Suppressor macrophage (primary cell): ENCODE results near the gene GPR39.

Source experiments
- DNase-seq, 4 experiments: peaks; one replicate each; pipeline ENCODE4 v3.0.0-alpha.2; 2020 to 2022

Gene GPR39

DNA sequence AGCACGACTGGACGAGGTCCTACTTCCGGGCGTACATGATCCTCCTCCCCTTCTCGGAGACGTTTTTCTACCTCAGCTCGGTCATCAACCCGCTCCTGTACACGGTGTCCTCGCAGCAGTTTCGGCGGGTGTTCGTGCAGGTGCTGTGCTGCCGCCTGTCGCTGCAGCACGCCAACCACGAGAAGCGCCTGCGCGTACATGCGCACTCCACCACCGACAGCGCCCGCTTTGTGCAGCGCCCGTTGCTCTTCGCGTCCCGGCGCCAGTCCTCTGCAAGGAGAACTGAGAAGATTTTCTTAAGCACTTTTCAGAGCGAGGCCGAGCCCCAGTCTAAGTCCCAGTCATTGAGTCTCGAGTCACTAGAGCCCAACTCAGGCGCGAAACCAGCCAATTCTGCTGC, 228.6 kb downstream of the GPR39 start:
- DNase-seq, result no peak

DNA sequence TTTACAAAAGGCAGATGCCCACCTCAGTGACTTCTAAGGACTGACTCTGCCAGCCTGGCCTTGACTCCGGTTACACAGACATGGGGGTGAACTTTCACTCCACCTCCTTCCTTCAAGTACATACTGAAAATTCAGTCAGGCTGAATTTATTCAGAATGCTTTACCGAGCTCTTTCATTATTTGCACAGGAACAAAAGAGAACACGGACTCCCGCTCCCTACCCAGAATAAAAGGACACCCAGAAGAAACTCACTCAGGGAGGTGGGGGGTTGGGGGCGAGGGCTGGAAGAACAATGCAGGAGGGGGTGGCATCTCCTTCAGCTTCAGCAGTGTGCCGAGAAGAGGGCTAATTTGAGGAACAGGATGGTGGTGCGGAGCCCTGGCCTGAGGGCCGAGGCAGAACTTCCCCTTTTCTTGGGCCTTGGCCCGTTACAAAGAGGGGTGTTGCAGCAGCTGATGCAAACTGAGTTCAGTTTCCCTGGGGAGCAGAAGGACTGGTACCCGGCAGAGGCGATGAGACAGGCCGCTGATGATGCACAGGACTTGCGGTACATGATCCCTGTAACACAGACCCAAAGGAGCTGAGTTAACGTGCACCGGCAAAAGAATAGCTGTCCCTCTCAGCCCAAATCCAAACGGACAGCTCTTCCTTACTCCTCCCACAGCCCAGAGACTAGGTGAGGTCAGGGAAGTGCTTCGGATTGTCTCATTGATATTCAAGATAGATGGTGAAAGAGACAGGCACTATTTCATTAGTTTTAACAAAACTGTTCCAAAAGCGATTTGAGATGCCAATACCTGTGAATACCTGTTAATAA, 229.3 kb downstream of the GPR39 start:
- DNase-seq, result peak; percentile 57 to 77 (median 76)

DNA sequence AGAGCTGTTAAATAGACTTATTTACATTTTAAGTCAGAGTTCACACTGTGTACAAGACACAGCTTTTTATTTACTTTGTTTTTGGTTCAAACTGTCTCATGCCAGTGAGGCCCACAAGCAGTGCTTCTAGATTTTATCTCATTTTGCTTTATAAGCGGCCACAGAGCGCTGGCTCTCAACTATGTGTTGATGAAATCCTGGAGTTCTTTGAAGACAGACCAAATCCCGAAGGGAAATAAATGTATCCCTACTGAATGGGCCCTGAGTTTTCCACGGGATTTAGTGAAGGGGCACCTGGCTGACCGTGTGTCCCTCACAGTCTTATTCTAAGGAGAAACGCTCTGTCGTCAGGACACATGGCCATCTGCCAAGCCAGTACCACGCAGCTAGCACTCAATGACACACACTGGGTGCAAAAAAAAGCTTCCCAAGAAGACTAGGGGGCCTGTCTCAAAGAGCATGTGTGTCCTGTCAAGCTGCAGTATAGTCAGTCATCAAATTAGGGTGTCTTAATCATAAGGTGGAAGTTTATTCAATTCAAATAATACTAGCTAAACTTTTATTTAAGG, 230.0 kb downstream of the GPR39 start:
- no peak for DNase-seq

GRCh38 chr2:132651115-132652045, 234.8 kb downstream of the GPR39 start:
- peak in 3 of 4 experiments; percentile 11 to 33 (median 23) for DNase-seq

- no peak for DNase-seq
These were observed 235.9 kb downstream of the GPR39 start for GRCh38 chr2:132652474-132652873.

GRCh38 chr2:132654335-132654734, 237.7 kb downstream of the GPR39 start:
- DNase-seq, result no peak

- DNase-seq, result no peak
These were observed 238.4 kb downstream of the GPR39 start for GRCh38 chr2:132654968-132655367.

DNA sequence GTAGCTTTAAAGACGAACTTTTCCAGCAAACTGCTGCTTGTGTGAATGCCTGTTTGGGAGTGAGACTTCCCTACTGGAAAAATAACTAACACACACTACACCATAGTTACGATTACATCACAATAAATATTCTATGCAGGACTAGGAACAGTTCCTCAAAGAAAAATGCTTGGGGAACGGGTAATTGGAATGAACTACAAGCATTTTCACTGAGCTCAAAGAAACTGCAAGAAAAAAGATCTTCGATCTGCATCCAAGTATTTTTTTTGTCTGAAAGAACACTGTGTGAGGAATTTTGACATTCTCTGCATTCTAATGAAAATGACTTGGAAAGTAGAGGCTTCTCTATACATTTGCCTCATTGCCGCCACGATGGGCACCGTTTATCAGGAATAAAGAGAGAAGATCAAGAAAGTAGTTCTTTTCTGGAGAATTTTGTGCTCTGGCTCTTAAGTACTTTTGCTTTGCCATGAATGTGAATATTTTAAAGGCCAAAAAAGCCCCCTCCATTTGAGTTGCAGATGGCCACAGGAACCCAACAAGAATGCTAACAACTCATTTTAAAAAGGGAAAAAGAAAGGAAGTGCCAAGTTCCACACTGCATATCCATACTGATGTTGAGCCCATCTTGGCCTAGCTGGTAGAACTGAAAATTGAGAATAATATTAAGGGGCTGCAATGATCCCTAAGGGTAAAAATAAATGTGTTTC, 239.8 kb downstream of the GPR39 start:
- no peak for DNase-seq

DNA sequence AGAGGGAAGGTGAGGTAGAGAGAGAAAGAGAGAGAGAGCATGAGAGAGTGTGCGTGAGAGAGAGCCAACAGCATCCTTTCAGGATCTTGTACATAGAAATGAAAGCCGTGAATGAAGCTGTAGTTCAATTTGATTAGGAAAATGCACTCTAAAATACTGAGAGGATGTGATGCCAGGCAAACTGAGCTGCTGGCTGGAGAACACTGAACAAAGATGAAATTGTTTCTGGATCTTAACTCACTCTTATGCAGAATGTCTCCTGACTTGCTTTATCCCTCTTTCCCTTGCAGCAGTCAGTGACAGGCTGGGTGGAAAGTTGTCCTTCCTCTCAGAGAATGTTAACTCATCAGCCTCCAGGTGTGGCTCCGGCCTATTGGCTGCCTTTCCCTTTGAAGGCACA, 242.7 kb downstream of the GPR39 start:
- no peak for DNase-seq

DNA sequence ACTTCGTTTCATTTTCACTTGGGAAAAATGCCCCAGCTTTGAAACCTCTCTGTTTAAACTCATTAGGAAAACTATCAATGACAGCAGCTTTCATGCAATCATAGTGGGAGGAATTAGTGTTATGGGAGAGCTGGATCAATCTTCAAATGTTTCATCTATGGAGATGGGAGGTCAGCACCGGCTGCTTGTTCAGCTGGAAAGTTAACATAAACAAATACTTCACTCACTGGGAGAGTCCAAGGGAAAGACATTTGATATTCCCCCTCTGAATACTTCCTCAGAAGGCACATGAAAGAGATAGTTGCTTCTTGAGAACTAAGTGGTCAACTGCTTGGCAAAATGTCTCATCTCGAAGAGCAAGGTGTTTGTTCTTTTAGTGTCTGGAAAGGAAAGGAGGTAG, 246.1 kb downstream of the GPR39 start:
- DNase-seq, result no peak

DNA sequence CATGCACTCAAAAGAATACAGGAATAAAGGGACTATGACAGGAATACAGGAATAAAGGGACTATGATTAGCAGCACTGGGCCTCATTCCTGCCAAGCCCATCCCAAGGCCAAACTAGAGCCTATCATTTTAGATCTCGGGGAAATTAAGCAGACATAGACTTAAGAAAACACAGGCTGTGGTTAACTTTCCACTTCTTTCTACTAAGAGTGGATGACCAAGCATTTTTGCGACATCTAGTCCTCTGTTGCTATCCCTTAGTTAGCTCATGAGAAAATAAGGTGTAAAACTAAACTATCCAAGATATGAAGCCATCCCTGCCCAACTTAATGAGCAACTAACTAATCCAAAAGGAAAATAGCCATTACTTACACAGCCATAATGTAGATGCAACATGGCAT, 247.5 kb downstream of the GPR39 start:
- no peak for DNase-seq

- no peak for DNase-seq
These were observed 249.0 kb downstream of the GPR39 start for GRCh38 chr2:132665401-132666140.

- DNase-seq, result no peak
These were observed 251.1 kb downstream of the GPR39 start for GRCh38 chr2:132667706-132668105.

GRCh38 chr2:132668189-132668823, 251.7 kb downstream of the GPR39 start:
- no peak for DNase-seq

DNA sequence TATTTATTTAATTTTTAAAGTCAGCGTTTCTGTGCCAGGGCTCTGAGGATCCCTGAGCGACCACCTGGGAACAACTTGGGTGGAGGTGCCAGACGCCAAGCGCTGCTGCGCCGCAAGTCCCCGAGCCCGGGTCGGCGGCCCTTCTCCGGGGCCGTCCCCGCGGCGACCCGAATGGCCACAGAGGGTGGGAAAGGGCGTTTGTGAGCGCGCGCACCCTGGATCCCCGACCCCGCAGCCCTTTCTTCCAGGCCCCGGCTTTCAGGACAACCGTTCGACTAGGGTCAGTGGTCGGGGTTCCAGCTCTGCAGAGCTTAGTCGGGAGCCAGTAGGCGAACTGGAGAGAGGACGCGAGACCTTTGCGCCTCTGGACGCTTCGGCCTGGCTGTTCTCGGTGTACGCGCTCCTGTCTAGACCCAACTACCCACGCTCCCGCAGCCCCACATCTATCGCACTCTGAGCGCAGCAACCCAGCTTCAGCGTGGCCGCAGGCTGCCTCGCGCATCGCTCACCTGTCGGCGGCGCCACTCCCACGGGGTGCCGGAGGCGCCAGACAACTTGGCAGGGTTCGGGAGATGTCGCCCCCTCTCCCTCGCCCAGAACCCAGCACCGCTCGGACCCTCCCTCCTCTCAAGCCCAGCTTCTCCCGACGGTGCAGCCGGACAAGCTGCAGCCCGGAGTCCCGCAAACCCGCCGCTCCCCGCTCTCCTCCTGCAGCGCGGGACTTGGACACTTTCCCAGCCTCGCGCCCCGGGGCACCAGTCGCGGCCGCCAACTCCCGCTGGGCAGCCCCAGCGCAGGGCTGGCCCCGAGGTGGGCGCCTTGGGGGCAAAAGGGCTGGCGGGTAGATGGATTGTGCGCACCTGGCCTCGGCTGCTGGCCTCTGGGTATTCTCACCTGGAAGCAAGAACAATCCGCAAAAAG, 252.6 kb downstream of the GPR39 start:
- no peak for DNase-seq

DNA sequence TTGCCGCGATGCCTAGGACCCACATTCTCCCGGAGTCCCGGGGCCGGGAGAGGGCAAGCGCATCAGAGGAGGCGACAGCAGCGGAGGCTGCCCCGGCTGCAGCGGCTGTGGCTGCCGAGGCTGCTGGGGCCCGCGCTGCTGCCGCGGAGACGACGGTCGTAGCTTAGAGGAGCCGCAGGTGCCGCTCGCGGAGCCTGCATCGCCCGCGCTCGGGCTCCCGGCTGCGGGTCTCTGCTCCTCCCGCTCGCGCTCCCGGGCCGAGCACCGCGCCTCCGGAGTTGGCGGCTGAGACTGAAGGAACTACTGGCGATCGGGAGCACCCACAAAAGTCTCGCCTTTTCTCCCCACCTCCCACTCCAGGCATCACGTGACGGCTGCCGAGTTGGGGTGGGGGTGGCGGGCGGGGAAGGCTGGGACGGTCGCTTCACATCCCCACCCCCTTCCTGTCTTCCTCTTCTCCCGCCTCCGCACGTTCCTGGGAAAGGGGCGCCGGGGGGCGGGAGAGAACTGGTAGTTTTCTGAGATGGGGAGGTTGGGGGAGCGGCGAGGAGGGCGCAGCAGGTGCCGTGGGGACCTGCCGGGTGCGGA, 253.4 kb downstream of the GPR39 start, which contains the start of gene LYPD1:
Gene LYPD1 (minus strand): TSS at position 298 of the 588 bp plus-strand sequence. CDS start 273 bp downstream, at position 25.
- no peak for DNase-seq

DNA sequence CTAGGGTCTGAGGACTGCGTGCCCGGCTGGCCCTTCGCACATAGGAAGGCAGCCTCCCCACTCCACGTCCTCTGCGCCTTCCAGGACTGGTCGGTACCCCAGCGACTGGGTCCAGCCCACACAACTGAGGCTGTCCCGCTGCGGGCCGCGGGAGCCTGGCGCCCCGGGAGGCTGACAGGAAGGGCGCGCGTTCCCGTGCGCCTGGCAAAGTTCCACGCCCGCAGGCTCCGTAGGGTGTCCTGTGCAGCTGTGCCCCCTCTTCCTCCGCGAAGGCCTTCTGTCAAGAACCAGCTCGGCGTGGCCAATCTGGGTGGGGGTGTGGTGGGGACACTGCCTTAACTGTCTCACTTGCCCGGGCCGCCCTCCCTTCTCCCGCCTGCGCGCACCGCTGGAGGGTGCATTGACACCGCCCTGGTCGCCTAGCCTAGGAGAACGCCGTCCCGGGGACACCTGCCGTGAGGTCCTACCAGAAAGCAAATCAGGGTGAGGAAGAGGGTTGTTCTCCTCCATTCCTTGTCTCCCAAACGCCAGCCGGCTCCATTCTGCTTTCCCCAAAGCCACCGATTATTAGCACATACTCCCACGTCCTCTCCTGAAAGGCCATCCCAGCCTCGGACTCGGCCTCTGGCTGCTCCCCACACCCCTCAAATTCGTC, 254.0 kb downstream of the GPR39 start:
- no peak for DNase-seq

GRCh38 chr2:132671151-132671835, 254.7 kb downstream of the GPR39 start:
- no peak for DNase-seq
